ENCODE measurements around the gene MYOZ3. TPM values are rescaled to one million over a fixed set of nuclear protein-coding genes. Genes with fewer than 3 reads are reported as not detected.

MYOZ3 gene
- total RNA-seq, 4 donors from 2014 or later, result 4.8 to 12.6 (median 11.3) TPM

GRCh38 chr5:150655221-150655620 lies 5.8 kb upstream of the MYOZ3 start:
- H3K36me3 ChIP-seq, result peaks cover 0 to 3% of the 10 kb centered on the region in 2 donors
- H3K27ac ChIP-seq, result peak overlapping the region; percentile 99 to 100 (median 99)
- H3K4me1 ChIP-seq, result peaks cover 68 to 78% of the 10 kb centered on the region in 2 donors
- H3K9me3 ChIP-seq, result no peaks in the 10 kb centered on the region
- no peak for ATAC-seq
- in situ Hi-C loops (cut with MboI; ENCODE audit: low sequenced_read_pairs in 4 of 4) (loop anchor here in 3 of 4 donors (10.0 kb wide), 2 partner anchors 60 to 90 kb away; no protein-coding TSS in a partner anchor), intact Hi-C loops (cut with DNase I; ENCODE audit: low total_unique reads) (loop anchor here (5.0 to 10.0 kb wide), 3 partner anchors 43 to 370 kb away; partner anchors contain the start of genes GPX3 and RBM22)
- DNase-seq, result no peak
- no peak overlapping the region for H3K4me3 ChIP-seq
- no peak for TF ChIP-seq CTCF (IDR thresholded peaks at IDR 0.05 in 4 of 5, conservative IDR thresholded peaks at IDR 0.05 in 1 of 5)
- TF ChIP-seq POLR2A (IDR thresholded peaks at IDR 0.05), result no peak
- no peaks in the 10 kb centered on the region for H3K27me3 ChIP-seq

GRCh38 chr5:150656191-150657132 lies 4.6 kb upstream of the MYOZ3 start:
- intact Hi-C loops (cut with DNase I; ENCODE audit: low total_unique reads) (loop anchor here (1.0 to 10.0 kb wide), 5 partner anchors 44 to 368 kb away; partner anchors contain the start of genes GPX3 and RBM22), in situ Hi-C loops (cut with MboI; ENCODE audit: low sequenced_read_pairs in 4 of 4) (loop anchor here in 3 of 4 donors (10.0 kb wide), 2 partner anchors 62 to 92 kb away; no protein-coding TSS in a partner anchor)
- peak; percentile 35 to 39 for ATAC-seq
- peak in 1 of 2 donors; percentile 78 for DNase-seq
- Histone ChIP-seq H3K27me3 (no peaks in the 10 kb centered on the region), H3K4me1 (peaks cover 64 to 74% of the 10 kb centered on the region in 2 donors), H3K36me3 (no peaks in the 10 kb centered on the region), H3K27ac (peak overlapping the region; percentile 99 to 100 (median 99)), H3K9me3 (no peaks in the 10 kb centered on the region), H3K4me3 (peak overlapping the region; percentile 55 to 79 (median 68))
- TF ChIP-seq POLR2A (IDR thresholded peaks at IDR 0.05) (peak; percentile 56 to 67), CTCF (IDR thresholded peaks at IDR 0.05 in 4 of 5, conservative IDR thresholded peaks at IDR 0.05 in 1 of 5) (peak; percentile 48 to 92 (median 83))

- TF ChIP-seq CTCF (IDR thresholded peaks at IDR 0.05 in 4 of 5, conservative IDR thresholded peaks at IDR 0.05 in 1 of 5) (no peak), POLR2A (IDR thresholded peaks at IDR 0.05) (no peak)
- DNase-seq (no peak), ATAC-seq (no peak)
- Histone ChIP-seq H3K4me1 (peaks cover 65 to 74% of the 10 kb centered on the region in 2 donors), H3K9me3 (no peaks in the 10 kb centered on the region), H3K4me3 (no peak overlapping the region), H3K27ac (peak overlapping the region; percentile 91 to 99 (median 98)), H3K36me3 (no peaks in the 10 kb centered on the region), H3K27me3 (no peaks in the 10 kb centered on the region)
- in situ Hi-C loops (cut with MboI; ENCODE audit: low sequenced_read_pairs in 4 of 4), result loop anchor here in 3 of 4 donors (10.0 kb wide), 2 partner anchors 63 to 93 kb away; no protein-coding TSS in a partner anchor
- intact Hi-C loops (cut with DNase I; ENCODE audit: low total_unique reads), result loop anchor here (5.0 to 10.0 kb wide), 3 partner anchors 44 to 367 kb away; partner anchors contain the start of genes GPX3 and RBM22
Observed at GRCh38 chr5:150658121-150658520, 2.9 kb upstream of the MYOZ3 start.

- Histone ChIP-seq H3K4me3 (no peak overlapping the region), H3K9me3 (no peaks in the 10 kb centered on the region), H3K27ac (peak overlapping the region; percentile 91 to 99 (median 98)), H3K36me3 (no peaks in the 10 kb centered on the region), H3K27me3 (no peaks in the 10 kb centered on the region), H3K4me1 (peaks cover 66 to 75% of the 10 kb centered on the region in 2 donors)
- in situ Hi-C loops (cut with MboI; ENCODE audit: low sequenced_read_pairs in 4 of 4), result loop anchor here in 3 of 4 donors (10.0 kb wide), 2 partner anchors 64 to 94 kb away; no protein-coding TSS in a partner anchor
- intact Hi-C loops (cut with DNase I; ENCODE audit: low total_unique reads), result loop anchor here (5.0 to 10.0 kb wide), 3 partner anchors 44 to 366 kb away; partner anchors contain the start of genes GPX3 and RBM22
- DNase-seq (no peak), ATAC-seq (no peak)
- TF ChIP-seq CTCF (IDR thresholded peaks at IDR 0.05 in 4 of 5, conservative IDR thresholded peaks at IDR 0.05 in 1 of 5) (no peak), POLR2A (IDR thresholded peaks at IDR 0.05) (no peak)
Observed at GRCh38 chr5:150658699-150659265, 2.3 kb upstream of the MYOZ3 start.
